Measurements from ENCODE around the gene FBXL20.

FBXL20 gene

DNA sequence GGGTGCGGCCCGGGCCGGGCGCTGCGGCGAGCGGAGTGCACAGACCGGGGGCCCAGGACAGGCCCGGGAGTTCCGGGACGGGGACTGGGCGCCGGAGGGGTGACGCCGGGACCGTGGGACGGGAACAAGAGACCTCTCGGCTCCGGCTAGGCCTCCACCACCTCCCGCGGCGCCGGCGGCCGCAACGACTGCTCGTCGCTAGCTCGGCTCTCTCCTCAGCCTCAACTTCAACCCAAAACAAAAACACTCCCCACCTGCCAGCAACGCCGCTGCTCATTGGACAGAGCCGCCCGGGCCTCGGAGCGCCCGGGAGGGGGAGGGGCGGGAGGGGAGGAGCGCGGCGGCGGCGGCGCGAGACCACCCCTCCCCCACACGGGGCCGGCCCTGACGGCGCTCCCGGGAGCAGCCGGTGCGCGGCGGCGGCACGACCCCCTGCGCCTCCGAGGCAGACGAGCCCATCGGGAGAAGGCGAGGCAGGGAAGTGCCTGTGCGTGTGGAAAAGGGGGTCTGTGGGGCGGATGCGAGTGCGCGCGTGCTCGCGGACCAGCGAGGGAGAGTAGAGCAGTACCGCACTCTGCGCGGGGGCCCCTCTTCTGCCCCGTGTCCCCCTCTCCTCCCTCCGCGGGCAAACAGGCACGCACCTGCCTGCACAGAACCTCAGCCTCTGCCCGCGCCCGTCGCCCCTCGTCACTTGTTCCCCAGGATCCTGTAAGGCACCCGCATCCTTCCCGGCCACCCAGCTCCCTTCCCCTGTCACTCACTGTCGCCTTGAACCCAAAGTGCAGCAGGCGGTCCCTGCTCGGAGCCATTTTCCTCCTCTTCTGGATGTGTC, at the start of gene FBXL20 (continued):
- TF ChIP-seq, protein P1, sequence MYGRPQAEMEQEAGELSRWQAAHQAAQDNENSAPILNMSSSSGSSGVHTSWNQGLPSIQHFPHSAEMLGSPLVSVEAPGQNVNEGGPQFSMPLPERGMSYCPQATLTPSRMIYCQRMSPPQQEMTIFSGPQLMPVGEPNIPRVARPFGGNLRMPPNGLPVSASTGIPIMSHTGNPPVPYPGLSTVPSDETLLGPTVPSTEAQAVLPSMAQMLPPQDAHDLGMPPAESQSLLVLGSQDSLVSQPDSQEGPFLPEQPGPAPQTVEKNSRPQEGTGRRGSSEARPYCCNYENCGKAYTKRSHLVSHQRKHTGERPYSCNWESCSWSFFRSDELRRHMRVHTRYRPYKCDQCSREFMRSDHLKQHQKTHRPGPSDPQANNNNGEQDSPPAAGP (tag by site-specific recombination; IDR thresholded peaks at IDR 0.05) = peak; percentile 53; the same call in 1 of the 2 replicates
- TF ChIP-seq ZNF391 (tag by site-specific recombination; IDR thresholded peaks at IDR 0.05; ENCODE audit: borderline replicate concordance, low read depth) (peak; percentile 49; the same call in 1 of the 2 replicates), PRDM1 (tag by site-specific recombination; IDR thresholded peaks at IDR 0.05) (peak; percentile 52; the same call in 1 of the 2 replicates), ZNF366 (tag by site-specific recombination; conservative IDR thresholded peaks at IDR 0.05) (peak; percentile 14; the same call in 1 of the 2 replicates), GLIS2 (tag by site-specific recombination; IDR thresholded peaks at IDR 0.05) (peak; percentile 44), ZNF501 (tag by site-specific recombination; IDR thresholded peaks at IDR 0.05) (peak; percentile 38), ZNF473 (tag by site-specific recombination; IDR thresholded peaks at IDR 0.05) (no peak), ZNF394 (tag by site-specific recombination; IDR thresholded peaks at IDR 0.05; ENCODE audit: borderline replicate concordance) (no peak), ZNF48 (tag by site-specific recombination; IDR thresholded peaks at IDR 0.05) (no peak), GLI2 (tag by site-specific recombination; IDR thresholded peaks at IDR 0.05; ENCODE audit: borderline replicate concordance, low read depth) (no peak), ZNF596 (tag by site-specific recombination; IDR thresholded peaks at IDR 0.05) (0 out of 2 replicates have a peak, but pooled peaks have one; percentile 45), ZNF571 (tag by site-specific recombination; IDR thresholded peaks at IDR 0.05) (no peak), ZNF266 (tag by site-specific recombination; IDR thresholded peaks at IDR 0.05; ENCODE audit: low read depth) (no peak), REPIN1 (tag by site-specific recombination; IDR thresholded peaks at IDR 0.05; ENCODE audit: low read depth) (no peak; the same call in 1 of the 2 replicates), KLF10 (tag by site-specific recombination; IDR thresholded peaks at IDR 0.05) (peak; percentile 70; the same call in 1 of the 2 replicates), ZNF146 (tag by site-specific recombination; IDR thresholded peaks at IDR 0.05) (no peak), ZNF10 (tag by site-specific recombination; IDR thresholded peaks at IDR 0.05) (no peak), ZNF311 (tag by site-specific recombination; IDR thresholded peaks at IDR 0.05; ENCODE audit: borderline replicate concordance) (no peak), ZNF2 (tag by site-specific recombination; IDR thresholded peaks at IDR 0.05) (no peak), ZFP69B (tag by site-specific recombination; IDR thresholded peaks at IDR 0.05) (peak; percentile 79)
- TF ChIP-seq, protein P2, sequence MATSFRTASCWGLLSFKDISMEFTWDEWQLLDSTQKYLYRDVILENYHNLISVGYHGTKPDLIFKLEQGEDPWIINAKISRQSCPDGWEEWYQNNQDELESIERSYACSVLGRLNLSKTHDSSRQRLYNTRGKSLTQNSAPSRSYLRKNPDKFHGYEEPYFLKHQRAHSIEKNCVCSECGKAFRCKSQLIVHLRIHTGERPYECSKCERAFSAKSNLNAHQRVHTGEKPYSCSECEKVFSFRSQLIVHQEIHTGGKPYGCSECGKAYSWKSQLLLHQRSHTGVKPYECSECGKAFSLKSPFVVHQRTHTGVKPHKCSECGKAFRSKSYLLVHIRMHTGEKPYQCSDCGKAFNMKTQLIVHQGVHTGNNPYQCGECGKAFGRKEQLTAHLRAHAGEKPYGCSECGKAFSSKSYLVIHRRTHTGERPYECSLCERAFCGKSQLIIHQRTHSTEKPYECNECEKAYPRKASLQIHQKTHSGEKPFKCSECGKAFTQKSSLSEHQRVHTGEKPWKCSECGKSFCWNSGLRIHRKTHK (tag by site-specific recombination; IDR thresholded peaks at IDR 0.05) = no peak
- TF ChIP-seq, protein P3, sequence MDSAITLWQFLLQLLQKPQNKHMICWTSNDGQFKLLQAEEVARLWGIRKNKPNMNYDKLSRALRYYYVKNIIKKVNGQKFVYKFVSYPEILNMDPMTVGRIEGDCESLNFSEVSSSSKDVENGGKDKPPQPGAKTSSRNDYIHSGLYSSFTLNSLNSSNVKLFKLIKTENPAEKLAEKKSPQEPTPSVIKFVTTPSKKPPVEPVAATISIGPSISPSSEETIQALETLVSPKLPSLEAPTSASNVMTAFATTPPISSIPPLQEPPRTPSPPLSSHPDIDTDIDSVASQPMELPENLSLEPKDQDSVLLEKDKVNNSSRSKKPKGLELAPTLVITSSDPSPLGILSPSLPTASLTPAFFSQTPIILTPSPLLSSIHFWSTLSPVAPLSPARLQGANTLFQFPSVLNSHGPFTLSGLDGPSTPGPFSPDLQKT (IDR thresholded peaks at IDR 0.05; ENCODE audit: borderline replicate concordance, low read depth, low read length) = no peak
- TF ChIP-seq, protein P4, sequence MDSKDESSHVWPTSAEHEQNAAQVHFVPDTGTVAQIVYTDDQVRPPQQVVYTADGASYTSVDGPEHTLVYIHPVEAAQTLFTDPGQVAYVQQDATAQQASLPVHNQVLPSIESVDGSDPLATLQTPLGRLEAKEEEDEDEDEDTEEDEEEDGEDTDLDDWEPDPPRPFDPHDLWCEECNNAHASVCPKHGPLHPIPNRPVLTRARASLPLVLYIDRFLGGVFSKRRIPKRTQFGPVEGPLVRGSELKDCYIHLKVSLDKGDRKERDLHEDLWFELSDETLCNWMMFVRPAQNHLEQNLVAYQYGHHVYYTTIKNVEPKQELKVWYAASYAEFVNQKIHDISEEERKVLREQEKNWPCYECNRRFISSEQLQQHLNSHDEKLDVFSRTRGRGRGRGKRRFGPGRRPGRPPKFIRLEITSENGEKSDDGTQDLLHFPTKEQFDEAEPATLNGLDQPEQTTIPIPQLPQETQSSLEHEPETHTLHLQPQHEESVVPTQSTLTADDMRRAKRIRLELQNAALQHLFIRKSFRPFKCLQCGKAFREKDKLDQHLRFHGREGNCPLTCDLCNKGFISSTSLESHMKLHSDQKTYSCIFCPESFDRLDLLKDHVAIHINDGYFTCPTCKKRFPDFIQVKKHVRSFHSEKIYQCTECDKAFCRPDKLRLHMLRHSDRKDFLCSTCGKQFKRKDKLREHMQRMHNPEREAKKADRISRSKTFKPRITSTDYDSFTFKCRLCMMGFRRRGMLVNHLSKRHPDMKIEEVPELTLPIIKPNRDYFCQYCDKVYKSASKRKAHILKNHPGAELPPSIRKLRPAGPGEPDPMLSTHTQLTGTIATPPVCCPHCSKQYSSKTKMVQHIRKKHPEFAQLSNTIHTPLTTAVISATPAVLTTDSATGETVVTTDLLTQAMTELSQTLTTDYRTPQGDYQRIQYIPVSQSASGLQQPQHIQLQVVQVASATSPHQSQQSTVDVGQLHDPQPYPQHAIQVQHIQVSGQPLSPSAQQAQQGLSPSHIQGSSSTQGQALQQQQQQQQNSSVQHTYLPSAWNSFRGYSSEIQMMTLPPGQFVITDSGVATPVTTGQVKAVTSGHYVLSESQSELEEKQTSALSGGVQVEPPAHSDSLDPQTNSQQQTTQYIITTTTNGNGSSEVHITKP (tag by site-specific recombination; IDR thresholded peaks at IDR 0.05) = peak; percentile 77
- TF ChIP-seq, protein P5, sequence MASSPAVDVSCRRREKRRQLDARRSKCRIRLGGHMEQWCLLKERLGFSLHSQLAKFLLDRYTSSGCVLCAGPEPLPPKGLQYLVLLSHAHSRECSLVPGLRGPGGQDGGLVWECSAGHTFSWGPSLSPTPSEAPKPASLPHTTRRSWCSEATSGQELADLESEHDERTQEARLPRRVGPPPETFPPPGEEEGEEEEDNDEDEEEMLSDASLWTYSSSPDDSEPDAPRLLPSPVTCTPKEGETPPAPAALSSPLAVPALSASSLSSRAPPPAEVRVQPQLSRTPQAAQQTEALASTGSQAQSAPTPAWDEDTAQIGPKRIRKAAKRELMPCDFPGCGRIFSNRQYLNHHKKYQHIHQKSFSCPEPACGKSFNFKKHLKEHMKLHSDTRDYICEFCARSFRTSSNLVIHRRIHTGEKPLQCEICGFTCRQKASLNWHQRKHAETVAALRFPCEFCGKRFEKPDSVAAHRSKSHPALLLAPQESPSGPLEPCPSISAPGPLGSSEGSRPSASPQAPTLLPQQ (tag by site-specific recombination; IDR thresholded peaks at IDR 0.05) = 0 out of 2 replicates have a peak, but pooled peaks have one; percentile 9
- TF ChIP-seq, protein P6, sequence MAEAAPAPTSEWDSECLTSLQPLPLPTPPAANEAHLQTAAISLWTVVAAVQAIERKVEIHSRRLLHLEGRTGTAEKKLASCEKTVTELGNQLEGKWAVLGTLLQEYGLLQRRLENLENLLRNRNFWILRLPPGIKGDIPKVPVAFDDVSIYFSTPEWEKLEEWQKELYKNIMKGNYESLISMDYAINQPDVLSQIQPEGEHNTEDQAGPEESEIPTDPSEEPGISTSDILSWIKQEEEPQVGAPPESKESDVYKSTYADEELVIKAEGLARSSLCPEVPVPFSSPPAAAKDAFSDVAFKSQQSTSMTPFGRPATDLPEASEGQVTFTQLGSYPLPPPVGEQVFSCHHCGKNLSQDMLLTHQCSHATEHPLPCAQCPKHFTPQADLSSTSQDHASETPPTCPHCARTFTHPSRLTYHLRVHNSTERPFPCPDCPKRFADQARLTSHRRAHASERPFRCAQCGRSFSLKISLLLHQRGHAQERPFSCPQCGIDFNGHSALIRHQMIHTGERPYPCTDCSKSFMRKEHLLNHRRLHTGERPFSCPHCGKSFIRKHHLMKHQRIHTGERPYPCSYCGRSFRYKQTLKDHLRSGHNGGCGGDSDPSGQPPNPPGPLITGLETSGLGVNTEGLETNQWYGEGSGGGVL (tag by site-specific recombination; IDR thresholded peaks at IDR 0.05) = peak; percentile 87
- TF ChIP-seq, protein P7, sequence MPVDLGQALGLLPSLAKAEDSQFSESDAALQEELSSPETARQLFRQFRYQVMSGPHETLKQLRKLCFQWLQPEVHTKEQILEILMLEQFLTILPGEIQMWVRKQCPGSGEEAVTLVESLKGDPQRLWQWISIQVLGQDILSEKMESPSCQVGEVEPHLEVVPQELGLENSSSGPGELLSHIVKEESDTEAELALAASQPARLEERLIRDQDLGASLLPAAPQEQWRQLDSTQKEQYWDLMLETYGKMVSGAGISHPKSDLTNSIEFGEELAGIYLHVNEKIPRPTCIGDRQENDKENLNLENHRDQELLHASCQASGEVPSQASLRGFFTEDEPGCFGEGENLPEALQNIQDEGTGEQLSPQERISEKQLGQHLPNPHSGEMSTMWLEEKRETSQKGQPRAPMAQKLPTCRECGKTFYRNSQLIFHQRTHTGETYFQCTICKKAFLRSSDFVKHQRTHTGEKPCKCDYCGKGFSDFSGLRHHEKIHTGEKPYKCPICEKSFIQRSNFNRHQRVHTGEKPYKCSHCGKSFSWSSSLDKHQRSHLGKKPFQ (tag by site-specific recombination; IDR thresholded peaks at IDR 0.05) = no peak

All from HEK293 (cell line).